Mucosa of stomach (tissue), 1 donor: Measurements from ENCODE around the gene ISYNA1.
"Not testable (repeated sequence)": the region's sequence is repeated elsewhere in the genome, so short reads cannot be mapped to it uniquely, and the experiment has no call there.

Experiments
- H3K27me3 ChIP-seq: one replicate; pipeline ENCODE4 v1.7.0; 2013; ENCODE audit warnings: mild to moderate bottlenecking, low read length; ENCODE audit not compliant: control insufficient read depth, insufficient read depth
- H3K36me3 ChIP-seq: one replicate; pipeline ENCODE4 v1.7.0; 2013; ENCODE audit warnings: low read length; ENCODE audit not compliant: control insufficient read depth, insufficient read depth
- H3K4me1 ChIP-seq: one replicate; pipeline ENCODE4 v1.7.0; 2013; ENCODE audit warnings: mild to moderate bottlenecking, low read length; ENCODE audit not compliant: control insufficient read depth, insufficient read depth
- H3K4me3 ChIP-seq: one replicate; pipeline ENCODE4 v1.7.0; 2013; ENCODE audit warnings: low read length
- H3K9ac ChIP-seq: one replicate; pipeline ENCODE4 v1.7.0; 2013; ENCODE audit warnings: mild to moderate bottlenecking, low read length, moderate library complexity
- H3K9me3 ChIP-seq: one replicate; pipeline ENCODE4 v1.7.0; 2013; ENCODE audit warnings: mild to moderate bottlenecking, low read length, moderate library complexity; ENCODE audit not compliant: control insufficient read depth
- donor health status: Pancreatic carcinoma.

Gene ISYNA1

DNA sequence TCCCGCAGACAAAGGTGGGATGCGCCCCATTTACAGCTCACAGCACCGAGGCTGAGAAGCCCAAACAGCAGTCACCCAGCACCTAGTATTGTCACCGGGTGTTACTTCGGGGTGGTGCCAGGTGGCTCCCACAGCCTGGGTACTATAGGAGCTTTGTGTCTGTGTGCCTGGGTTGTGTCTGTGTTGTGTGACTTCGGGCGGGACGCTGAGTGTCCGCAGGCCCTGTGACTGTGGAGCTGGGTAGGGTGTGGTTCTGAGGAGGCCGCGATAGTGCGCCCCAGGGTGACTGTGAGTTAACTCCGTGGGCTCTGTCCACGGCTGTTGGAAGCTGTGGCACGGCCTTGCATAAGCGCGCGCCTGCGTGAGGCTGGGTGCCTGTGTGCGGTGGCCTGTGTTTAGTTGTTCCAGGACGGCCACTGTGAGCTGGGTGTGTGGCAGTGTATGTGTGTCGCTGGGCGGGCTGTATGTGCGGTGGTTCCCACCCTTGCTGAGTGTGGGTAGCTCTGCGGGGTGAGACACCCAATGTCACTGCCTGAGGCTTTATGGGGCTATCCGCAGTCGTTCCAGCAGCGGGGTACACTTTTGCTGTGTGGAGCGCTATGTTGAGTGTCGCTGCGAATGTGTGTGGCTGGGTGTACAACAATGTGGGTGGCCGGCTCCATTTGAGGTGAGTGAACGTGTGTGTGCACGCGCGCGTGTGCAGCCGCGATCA lies 19.3 kb downstream of the ISYNA1 start:
- Histone ChIP-seq H3K9ac (peak overlapping the region; percentile 23), H3K27me3 (peaks cover 14% of the 10 kb centered on the region), H3K9me3 (no peaks in the 10 kb centered on the region), H3K4me3 (peak overlapping the region; percentile 51), H3K36me3 (no peaks in the 10 kb centered on the region), H3K4me1 (peaks cover 77% of the 10 kb centered on the region)

DNA sequence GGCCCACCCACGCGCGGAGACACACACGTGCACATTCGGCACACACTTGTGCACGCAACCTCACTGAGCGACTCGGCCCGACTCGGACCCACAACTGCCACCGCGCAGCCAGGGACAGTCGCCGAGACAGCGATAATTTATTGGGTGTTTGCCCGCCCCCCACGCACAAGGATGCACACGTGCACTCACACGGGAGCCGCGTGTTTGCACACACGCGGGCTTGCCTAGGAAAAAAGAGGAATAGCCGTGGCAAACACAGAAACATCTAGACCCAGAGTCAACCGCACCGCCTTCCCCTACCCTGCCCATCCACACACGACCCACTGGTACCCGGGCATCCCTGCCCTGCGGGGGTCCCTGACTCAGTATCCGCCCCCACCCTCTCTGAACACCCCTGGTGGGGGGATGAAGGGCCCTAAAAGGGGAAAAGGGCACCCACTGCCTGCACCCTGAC lies 19.9 kb downstream of the ISYNA1 start:
- peak overlapping the region; percentile 45 for H3K9ac ChIP-seq
- no peak overlapping the region for H3K4me3 ChIP-seq
- H3K36me3 ChIP-seq: no peaks in the 10 kb centered on the region
- peaks cover 71% of the 10 kb centered on the region for H3K4me1 ChIP-seq
- H3K9me3 ChIP-seq: no peaks in the 10 kb centered on the region
- peaks cover 14% of the 10 kb centered on the region for H3K27me3 ChIP-seq

- H3K4me1 ChIP-seq: peaks cover 65% of the 10 kb centered on the region
Measured at GRCh38 chr19:18417250-18418028, 20.5 kb downstream of the ISYNA1 start.

DNA sequence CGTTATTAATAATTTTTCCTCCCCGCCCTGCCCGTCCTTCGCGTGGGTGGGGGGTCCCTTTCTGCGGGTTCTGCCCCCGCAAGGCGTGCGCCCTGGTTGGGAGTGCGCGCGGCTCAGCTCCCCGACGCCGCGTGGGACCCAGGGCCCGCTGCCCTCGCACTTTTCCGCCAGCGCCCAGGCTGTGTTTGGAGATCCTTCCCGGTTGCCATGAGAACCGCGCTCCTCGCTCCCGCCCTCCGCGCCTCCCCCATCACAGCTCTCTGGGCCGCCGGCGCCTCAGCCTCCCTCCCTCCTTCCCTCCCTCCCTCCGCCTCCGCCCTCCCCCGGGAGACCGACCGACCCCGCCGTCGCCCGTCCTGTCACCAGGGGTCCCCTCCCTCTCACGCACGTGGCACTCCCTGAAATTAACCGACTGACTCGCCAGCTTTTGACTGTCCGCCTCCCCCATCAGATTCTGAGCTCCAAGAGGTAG lies 21.1 kb downstream of the ISYNA1 start:
- H3K36me3 ChIP-seq: no peaks in the 10 kb centered on the region
- H3K9ac ChIP-seq: peak overlapping the region; percentile 62
- H3K27me3 ChIP-seq: peaks cover 14% of the 10 kb centered on the region
- H3K4me1 ChIP-seq: peaks cover 65% of the 10 kb centered on the region
- H3K4me3 ChIP-seq: peak overlapping the region; percentile 32
- H3K9me3 ChIP-seq: no peaks in the 10 kb centered on the region

More at GRCh38 chr19:18417250-18418028, 20.5 kb downstream of the ISYNA1 start:
- peaks cover 14% of the 10 kb centered on the region for H3K27me3 ChIP-seq
- H3K9ac ChIP-seq: peak overlapping the region; percentile 45
- H3K4me3 ChIP-seq: peak overlapping the region; percentile 32
- no peaks in the 10 kb centered on the region for H3K9me3 ChIP-seq
- no peaks in the 10 kb centered on the region for H3K36me3 ChIP-seq

DNA sequence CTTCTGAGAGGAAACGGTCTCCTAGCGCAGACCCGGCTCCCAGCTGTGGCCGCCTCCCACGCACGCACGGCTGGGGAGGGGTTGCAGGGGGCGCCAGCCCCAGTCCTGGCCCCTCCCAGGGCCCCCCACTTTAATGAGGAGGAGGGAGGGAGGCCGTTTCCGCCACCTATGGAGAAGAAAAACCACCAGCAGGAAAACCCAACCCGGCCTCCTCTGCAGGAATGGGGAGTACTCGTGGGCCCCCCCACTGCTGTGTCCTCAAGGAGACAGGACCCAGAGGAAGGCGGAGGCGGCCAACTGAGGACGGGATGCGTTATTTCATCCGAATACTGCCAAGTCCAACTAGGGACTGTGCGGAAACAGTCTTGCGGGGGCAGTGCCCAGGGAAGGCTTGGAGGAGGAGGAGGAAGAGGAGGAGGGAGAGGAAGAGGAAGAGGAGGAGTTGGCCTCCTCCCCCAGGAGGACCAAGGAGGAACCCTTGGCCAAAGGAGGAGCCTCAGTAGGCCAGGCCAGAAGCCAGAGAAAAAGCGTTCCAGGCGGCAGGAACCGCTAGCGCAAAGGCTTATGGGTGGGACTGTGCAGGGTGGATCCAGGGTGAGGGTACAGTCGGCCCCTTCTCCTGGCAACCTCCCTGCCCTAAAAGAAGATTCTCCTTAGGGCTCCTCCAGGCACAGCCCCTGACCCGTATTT lies 22.6 kb downstream of the ISYNA1 start:
- peak overlapping the region; percentile 43 for H3K9ac ChIP-seq
- H3K4me1 ChIP-seq: peaks cover 51% of the 10 kb centered on the region

DNA sequence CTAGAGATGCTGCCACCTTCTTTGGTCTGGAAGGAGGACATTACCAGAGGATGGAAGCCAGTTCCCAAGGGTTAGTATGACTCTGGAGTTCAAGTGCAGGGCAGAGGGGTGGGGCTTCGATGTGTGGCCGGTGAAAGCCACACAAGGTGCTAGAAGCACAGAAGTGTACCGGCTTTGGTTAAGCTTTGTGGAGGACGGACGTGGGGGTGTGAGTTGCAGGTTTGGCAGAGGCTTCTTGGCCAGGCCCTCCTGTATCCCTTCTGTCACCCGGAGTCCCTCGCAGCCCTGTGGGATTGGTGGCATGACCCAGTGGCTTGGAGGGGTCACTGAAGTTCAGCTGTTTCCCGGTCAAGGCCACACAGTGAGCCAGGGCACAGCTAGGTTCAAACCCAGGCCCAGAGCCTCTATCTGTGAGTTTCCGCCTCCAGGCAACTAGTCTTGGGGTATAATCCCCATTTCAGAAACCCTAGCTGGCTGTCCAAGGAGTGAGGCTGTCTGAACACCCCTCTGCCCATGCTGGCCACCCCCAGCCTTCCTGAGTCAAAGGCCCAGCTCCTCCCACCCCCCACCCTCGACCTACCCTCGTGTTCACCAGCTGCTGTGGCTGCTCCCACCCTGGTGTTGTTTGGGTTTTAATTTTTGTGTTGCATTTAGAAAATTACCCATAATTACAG lies 23.3 kb downstream of the ISYNA1 start:
- Histone ChIP-seq H3K4me1 (peaks cover 51% of the 10 kb centered on the region), H3K27me3 (peaks cover 14% of the 10 kb centered on the region), H3K9me3 (no peaks in the 10 kb centered on the region), H3K36me3 (no peaks in the 10 kb centered on the region), H3K9ac (peak overlapping the region; percentile 43), H3K4me3 (no peak overlapping the region)

More for the DNA sequence above, 22.6 kb downstream of the ISYNA1 start:
- Histone ChIP-seq H3K36me3 (no peaks in the 10 kb centered on the region), H3K4me3 (no peak overlapping the region), H3K9me3 (no peaks in the 10 kb centered on the region), H3K27me3 (peaks cover 14% of the 10 kb centered on the region)

DNA sequence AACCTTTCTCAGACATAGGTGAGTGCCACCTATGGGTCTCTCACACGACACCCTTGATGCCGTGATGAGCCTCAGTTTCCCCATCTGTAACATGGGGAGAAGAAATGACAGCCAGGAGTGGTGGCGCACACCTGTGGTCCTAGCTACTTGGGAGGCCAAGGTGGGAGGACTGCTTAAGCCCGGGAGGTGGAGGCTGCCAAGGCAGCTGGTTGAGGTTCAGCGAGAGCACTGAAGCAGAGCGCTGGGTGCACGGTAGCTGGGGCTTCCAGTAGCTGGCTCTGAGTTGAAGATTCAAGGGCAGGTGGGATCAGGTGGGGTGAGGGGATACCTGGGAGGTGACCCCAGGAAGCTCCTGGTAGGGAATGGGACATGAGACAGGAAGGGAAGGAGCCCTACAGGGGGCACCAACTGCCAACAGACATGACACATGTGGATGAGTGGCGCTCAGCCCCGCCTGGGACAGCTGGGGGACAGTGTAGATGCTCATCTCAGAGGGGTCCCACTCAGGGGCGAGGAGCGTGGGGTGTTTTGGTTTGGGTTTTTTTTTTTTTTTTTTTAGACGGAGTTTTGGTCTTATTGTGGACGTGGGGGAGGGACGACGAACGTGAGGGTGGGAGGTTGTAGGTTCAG lies 25.2 kb downstream of the ISYNA1 start:
- no peak overlapping the region for H3K4me3 ChIP-seq
- no peak overlapping the region for H3K9ac ChIP-seq
- H3K36me3 ChIP-seq: no peaks in the 10 kb centered on the region
- peaks cover 37% of the 10 kb centered on the region for H3K4me1 ChIP-seq
- H3K27me3 ChIP-seq: peaks cover 5% of the 10 kb centered on the region
- no peaks in the 10 kb centered on the region for H3K9me3 ChIP-seq

DNA sequence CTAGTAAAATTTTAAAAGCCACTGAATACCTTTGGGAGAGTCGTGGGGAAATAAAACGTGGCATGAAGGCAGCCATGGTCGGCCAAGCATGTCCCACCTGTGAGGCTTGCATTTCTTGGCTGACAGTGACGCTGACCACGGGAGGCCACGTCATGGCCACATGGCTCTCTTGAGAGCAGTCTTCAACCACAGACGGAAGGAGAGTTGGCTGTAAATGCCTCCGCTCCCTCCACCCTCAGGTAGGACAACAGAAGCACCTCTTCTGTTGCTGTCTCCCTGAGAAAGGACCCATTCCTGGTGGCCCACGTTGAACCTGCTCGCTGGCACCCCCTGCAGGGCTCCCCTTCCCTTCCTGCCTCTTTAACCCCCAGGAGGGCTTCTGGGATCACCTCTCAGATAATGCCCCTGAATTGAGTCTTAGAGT lies 29.9 kb downstream of the ISYNA1 start:
- Histone ChIP-seq H3K9ac (no peak overlapping the region), H3K27me3 (no peaks in the 10 kb centered on the region), H3K4me1 (no peaks in the 10 kb centered on the region), H3K36me3 (no peaks in the 10 kb centered on the region), H3K4me3 (no peak overlapping the region), H3K9me3 (no peaks in the 10 kb centered on the region)

DNA sequence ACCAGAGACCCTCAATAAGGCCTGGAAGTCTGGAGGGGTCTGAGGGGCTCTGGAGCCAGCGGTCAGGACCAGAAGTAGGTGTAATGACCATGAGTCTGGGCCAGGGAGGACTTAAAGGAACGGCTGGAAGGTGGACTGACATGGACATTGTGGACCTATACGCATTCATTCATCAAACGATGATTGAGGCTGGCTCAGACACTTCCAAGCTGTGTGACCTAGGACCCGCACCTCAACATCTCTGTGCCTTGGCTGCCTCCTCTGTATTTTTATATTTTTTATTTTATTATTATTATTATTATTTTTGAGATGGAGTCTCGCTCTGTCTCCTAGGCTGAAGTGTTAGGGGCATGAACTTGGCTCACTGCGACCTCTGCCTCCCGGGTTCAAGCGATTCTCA lies 31.2 kb downstream of the ISYNA1 start:
- Histone ChIP-seq H3K27me3 (no peaks in the 10 kb centered on the region), H3K9me3 (no peaks in the 10 kb centered on the region), H3K36me3 (no peaks in the 10 kb centered on the region), H3K4me1 (no peaks in the 10 kb centered on the region), H3K9ac (no peak overlapping the region), H3K4me3 (no peak overlapping the region)

DNA sequence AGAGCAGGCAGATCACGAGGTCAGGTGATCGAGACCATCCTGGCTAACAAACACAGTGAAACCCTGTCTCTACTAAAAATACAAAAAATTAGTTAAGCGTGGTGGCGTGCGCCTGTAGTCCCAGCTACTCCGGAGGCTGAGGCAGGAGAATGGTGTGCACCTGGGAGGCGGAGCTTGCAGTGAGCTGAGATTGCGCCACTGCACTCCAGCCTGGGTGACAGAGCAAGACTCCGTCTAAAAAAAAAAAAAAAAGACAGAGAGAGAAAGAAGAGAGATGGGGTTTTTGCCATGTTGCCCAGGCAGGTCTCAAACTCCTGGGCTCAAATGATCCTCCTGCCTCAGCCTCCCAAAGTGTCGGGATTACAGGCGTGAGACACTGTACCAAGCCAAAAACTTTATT lies 32.2 kb downstream of the ISYNA1 start:
- H3K36me3 ChIP-seq, H3K4me3 ChIP-seq, H3K9ac ChIP-seq, H3K27me3 ChIP-seq, H3K9me3 ChIP-seq, H3K4me1 ChIP-seq: not testable (repeated sequence)

- H3K4me3 ChIP-seq, H3K4me1 ChIP-seq, H3K9ac ChIP-seq, H3K36me3 ChIP-seq, H3K27me3 ChIP-seq, H3K9me3 ChIP-seq: not testable (repeated sequence)
Measured at GRCh38 chr19:18402455-18403248, 35.3 kb downstream of the ISYNA1 start.
